ENCODE measurements around the gene ACTR1B. TPM values are rescaled to one million over a fixed set of nuclear protein-coding genes. Genes with fewer than 3 reads are reported as not detected.
A peak's percentile ranks its signal among the peaks of the same experiment; 100 is the strongest.

ACTR1B gene
- total RNA-seq, 2 experiments from 2014 or later: 143 to 150 TPM

DNA sequence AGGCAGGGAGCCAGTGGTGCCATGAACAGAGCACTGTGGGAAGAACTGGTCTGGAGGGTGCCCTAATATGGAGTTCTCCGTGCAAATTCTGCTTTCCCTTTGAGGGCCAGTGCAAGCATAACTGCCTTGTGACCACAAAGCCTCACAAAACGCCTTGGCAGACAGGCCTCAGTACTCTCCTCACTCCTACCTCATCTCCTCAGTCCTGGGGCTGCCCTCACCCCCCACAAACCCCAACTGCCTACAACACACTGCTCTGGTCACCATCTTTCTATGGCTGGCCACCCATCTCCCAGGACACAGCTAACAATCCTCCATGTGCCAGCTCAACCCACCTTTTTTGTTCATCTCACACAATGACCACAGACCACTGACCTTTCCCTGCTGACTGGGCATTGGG is 9.1 kb downstream of the ACTR1B start:
- TF ChIP-seq, protein P1, sequence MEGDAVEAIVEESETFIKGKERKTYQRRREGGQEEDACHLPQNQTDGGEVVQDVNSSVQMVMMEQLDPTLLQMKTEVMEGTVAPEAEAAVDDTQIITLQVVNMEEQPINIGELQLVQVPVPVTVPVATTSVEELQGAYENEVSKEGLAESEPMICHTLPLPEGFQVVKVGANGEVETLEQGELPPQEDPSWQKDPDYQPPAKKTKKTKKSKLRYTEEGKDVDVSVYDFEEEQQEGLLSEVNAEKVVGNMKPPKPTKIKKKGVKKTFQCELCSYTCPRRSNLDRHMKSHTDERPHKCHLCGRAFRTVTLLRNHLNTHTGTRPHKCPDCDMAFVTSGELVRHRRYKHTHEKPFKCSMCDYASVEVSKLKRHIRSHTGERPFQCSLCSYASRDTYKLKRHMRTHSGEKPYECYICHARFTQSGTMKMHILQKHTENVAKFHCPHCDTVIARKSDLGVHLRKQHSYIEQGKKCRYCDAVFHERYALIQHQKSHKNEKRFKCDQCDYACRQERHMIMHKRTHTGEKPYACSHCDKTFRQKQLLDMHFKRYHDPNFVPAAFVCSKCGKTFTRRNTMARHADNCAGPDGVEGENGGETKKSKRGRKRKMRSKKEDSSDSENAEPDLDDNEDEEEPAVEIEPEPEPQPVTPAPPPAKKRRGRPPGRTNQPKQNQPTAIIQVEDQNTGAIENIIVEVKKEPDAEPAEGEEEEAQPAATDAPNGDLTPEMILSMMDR (IDR thresholded peaks at IDR 0.05): no peak
- Mint-ChIP-seq H3K4me1 (ENCODE audit: low read depth) (peaks cover 15% of the 10 kb centered on the region), H3K36me3 (ENCODE audit: low read depth) (peaks cover 50% of the 10 kb centered on the region), H3K4me3 (no peak overlapping the region), H3K9me3 (no peaks in the 10 kb centered on the region), H3K27me3 (no peaks in the 10 kb centered on the region), H3K27ac (peak overlapping the region; percentile 77)
- DNase-seq: no peak
- POLR2A ChIA-PET: interaction anchor here (1.6 to 11.0 kb wide), 3 partner anchors 8 to 22 kb away, joined by 3 to 210 read pairs (median 36); partner anchors contain the start of genes ACTR1B and COX5B
- intact Hi-C loops (cut with micrococcal nuclease): no loop called here
- CTCF ChIA-PET: interaction anchor here (1.0 kb wide), 1 partner anchor 8 kb away, joined by 3 read pairs; no protein-coding TSS in a partner anchor
- ATAC-seq: peak; percentile 38

DNA sequence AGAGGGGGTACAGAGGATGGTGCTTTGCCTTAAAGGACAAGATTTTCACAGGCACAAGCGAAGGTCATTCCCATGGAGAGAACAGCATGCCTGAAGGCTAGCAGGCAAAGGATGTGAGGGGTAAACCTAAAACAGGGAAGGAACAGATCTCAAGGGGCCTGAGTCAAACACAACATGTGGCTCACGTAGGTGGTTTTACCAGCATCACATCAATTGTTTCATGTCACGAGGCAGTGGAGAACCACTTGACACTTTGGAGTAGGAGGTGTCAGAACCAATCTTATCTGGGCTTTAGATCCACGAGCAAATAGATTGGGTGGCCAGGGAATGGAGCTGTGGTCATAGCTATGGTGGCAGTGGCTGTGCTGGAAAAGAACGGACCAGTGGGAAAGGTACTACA is 9.5 kb downstream of the ACTR1B start:
- peak overlapping the region; percentile 77 for H3K27ac Mint-ChIP-seq
- POLR2A ChIA-PET: interaction anchor here (1.6 to 11.0 kb wide), 3 partner anchors 9 to 22 kb away, joined by 3 to 210 read pairs (median 36); partner anchors contain the start of genes ACTR1B and COX5B
- TF ChIP-seq, protein P1 (IDR thresholded peaks at IDR 0.05): no peak
- H3K4me3 Mint-ChIP-seq: no peak overlapping the region
- H3K4me1 Mint-ChIP-seq (ENCODE audit: low read depth): peaks cover 14% of the 10 kb centered on the region
- CTCF ChIA-PET: interaction anchor here (1.0 kb wide), 1 partner anchor 8 kb away, joined by 3 read pairs; no protein-coding TSS in a partner anchor
- no peaks in the 10 kb centered on the region for H3K27me3 Mint-ChIP-seq
- intact Hi-C loops (cut with micrococcal nuclease): no loop called here
- DNase-seq (no peak), ATAC-seq (peak; percentile 24)
- H3K9me3 Mint-ChIP-seq: no peaks in the 10 kb centered on the region
- H3K36me3 Mint-ChIP-seq (ENCODE audit: low read depth): peaks cover 51% of the 10 kb centered on the region

DNA sequence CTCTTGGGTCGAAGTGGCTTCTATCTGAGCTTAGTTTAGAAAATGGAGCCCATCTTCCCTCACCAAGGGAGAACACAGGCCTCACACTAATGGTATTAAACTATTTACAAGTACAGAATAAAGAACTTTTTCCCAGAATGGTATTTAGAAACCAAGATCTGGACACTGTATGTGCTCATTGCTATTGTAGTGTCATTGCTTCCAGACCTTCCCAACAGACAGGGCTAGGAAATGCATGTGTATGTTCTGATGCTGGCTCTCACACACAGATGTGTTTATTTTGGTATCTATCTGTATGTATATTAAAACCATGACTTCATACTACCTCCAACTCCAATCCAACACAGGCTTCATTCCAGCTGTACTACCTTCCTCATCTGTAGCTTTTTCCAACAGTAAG is 10.0 kb downstream of the ACTR1B start:
- Mint-ChIP-seq H3K27ac (peak overlapping the region; percentile 77), H3K4me3 (no peak overlapping the region), H3K36me3 (ENCODE audit: low read depth) (peaks cover 55% of the 10 kb centered on the region), H3K4me1 (ENCODE audit: low read depth) (peaks cover 14% of the 10 kb centered on the region), H3K27me3 (no peaks in the 10 kb centered on the region), H3K9me3 (no peaks in the 10 kb centered on the region)
- CTCF ChIA-PET: interaction anchor here (0.9 to 1.0 kb wide), 2 partner anchors 9 to 43 kb away, joined by 3 read pairs; no protein-coding TSS in a partner anchor
- no peak for ATAC-seq
- TF ChIP-seq, protein P1 (IDR thresholded peaks at IDR 0.05): no peak
- intact Hi-C loops (cut with micrococcal nuclease): no loop called here
- no peak for DNase-seq
- POLR2A ChIA-PET: interaction anchor here (4.9 to 11.0 kb wide), 2 partner anchors 8 to 9 kb away, joined by 36 to 210 read pairs; partner anchors contain the start of genes ACTR1B and COX5B

DNA sequence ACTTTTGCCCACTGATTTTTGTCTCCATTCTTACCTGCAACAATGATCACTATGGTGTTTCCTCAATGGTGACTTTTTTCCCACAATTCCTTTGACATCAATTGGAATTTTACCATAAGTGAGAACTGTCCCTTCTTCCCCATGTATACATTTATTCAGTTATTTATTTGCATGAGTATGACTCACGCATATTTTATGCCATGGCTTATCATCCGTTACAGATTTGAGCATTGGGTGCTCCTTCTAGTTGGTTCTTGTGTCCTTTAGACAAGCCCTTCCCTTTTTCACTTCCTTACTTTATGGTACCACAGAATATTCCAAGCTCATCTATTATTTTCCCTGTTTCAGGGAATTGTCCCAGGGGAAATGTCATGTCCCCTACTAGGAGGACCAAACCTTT is 10.4 kb downstream of the ACTR1B start:
- intact Hi-C loops (cut with micrococcal nuclease): no loop called here
- peaks cover 14% of the 10 kb centered on the region for H3K4me1 Mint-ChIP-seq (ENCODE audit: low read depth)
- no peak overlapping the region for H3K4me3 Mint-ChIP-seq
- TF ChIP-seq, protein P1 (IDR thresholded peaks at IDR 0.05): no peak
- H3K27ac Mint-ChIP-seq: no peak overlapping the region
- H3K9me3 Mint-ChIP-seq: no peaks in the 10 kb centered on the region
- H3K27me3 Mint-ChIP-seq: no peaks in the 10 kb centered on the region
- ATAC-seq (no peak), DNase-seq (no peak)
- H3K36me3 Mint-ChIP-seq (ENCODE audit: low read depth): peaks cover 52% of the 10 kb centered on the region
- CTCF ChIA-PET: interaction anchor here (0.9 kb wide), 1 partner anchor 43 kb away, joined by 3 read pairs; no protein-coding TSS in a partner anchor
- POLR2A ChIA-PET: interaction anchor here (4.9 to 11.0 kb wide), 2 partner anchors 8 to 9 kb away, joined by 36 to 210 read pairs; partner anchors contain the start of genes ACTR1B and COX5B

DNA sequence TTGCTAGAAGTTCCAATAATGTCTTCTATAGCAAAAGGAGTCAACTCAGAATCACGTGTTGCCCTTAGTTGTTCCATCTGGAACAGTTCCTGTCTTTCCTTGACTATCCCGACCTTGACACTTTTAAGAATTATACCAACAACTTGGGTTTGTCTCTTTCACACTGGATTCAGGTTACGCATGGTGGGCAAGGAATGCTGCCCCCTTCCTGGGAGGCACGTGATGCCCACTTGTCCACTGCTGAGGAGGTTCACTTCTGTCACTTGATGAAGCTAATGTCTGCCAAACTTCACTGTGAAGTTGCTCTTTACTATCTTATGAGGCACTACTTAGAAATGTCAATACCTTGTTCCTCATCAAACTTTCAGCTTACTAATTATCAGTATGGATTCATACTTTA is 12.7 kb downstream of the ACTR1B start:
- ChIA-PET POLR2A (interaction anchor here (11.0 kb wide), 1 partner anchor 12 kb away, joined by 210 read pairs; the partner anchor contains the start of gene ACTR1B), CTCF (interaction anchor here (1.1 to 2.5 kb wide), 5 partner anchors 9 to 60 kb away, joined by 3 to 24 read pairs (median 8); partner anchors contain the start of gene ACTR1B)
- no peak overlapping the region for H3K4me3 Mint-ChIP-seq
- H3K27me3 Mint-ChIP-seq: no peaks in the 10 kb centered on the region
- DNase-seq (no peak), ATAC-seq (no peak)
- H3K9me3 Mint-ChIP-seq: no peaks in the 10 kb centered on the region
- peak overlapping the region; percentile 54 for H3K27ac Mint-ChIP-seq
- TF ChIP-seq, protein P1 (IDR thresholded peaks at IDR 0.05): no peak
- peaks cover 59% of the 10 kb centered on the region for H3K36me3 Mint-ChIP-seq (ENCODE audit: low read depth)
- intact Hi-C loops (cut with micrococcal nuclease): no loop called here
- H3K4me1 Mint-ChIP-seq (ENCODE audit: low read depth): peaks cover 23% of the 10 kb centered on the region
